Thymus (tissue), 11 donors: Measurements from ENCODE around the gene TMEM117. TPM values are rescaled to one million over a fixed set of nuclear protein-coding genes. Genes with fewer than 3 reads are reported as not detected.
"Not testable (repeated sequence)": the region's sequence is repeated elsewhere in the genome, so short reads cannot be mapped to it uniquely, and the experiment has no call there.

Source experiments
- DNase-seq, 9 donors: peaks; one replicate each; pipeline ENCODE4 v3.0.0-alpha.2; 2013; ENCODE audit warnings: low spot score in 9 of 9, low read depth in 6 of 9, missing footprints in 1 of 9
- H3K27ac ChIP-seq, 2 donors: one replicate each; pipeline ENCODE4 v1.5.1; 2013; ENCODE audit warnings: control low read depth in 1 of 2, low read depth in 1 of 2, low read length in 1 of 2, mild to moderate bottlenecking in 1 of 2, moderate library complexity in 1 of 2
- H3K27me3 ChIP-seq, 2 donors: one replicate each; pipeline ENCODE4 v1.5.1; 2013; ENCODE audit warnings: low read length in 1 of 2; ENCODE audit not compliant: control insufficient read depth in 2 of 2, insufficient read depth in 1 of 2
- H3K36me3 ChIP-seq, 2 donors: one replicate each; pipeline ENCODE4 v1.5.1; 2013; ENCODE audit warnings: low read length in 1 of 2, mild to moderate bottlenecking in 1 of 2, moderate library complexity in 1 of 2; ENCODE audit not compliant: control insufficient read depth in 2 of 2, insufficient read depth in 2 of 2
- H3K4me1 ChIP-seq, 2 donors: one replicate each; pipeline ENCODE4 v1.5.1; 2013; ENCODE audit warnings: low read length in 2 of 2; ENCODE audit not compliant: control insufficient read depth in 2 of 2, insufficient read depth in 2 of 2
- H3K4me3 ChIP-seq, 2 donors: one replicate each; pipeline ENCODE4 v1.5.1; 2013; ENCODE audit warnings: low read length in 2 of 2, control low read depth in 1 of 2, mild to moderate bottlenecking in 1 of 2
- H3K9me3 ChIP-seq, 2 donors: one replicate each; pipeline ENCODE4 v1.5.1; 2013; ENCODE audit warnings: low read length in 1 of 2, mild to moderate bottlenecking in 1 of 2; ENCODE audit not compliant: control insufficient read depth in 2 of 2, insufficient read depth in 1 of 2
- WGBS: extraction: QIAGEN DNeasy Blood & Tissue Kit; methylation state at CpG from one replicate; pipeline ENCODE4 v1.1.7; 2013; 5-methylcytosine and 5-hydroxymethylcytosine counted together
- polyA plus RNA-seq: library from polyadenylated mRNA; stranded (reverse); fragments of 200-250 nt; gene quantifications from one replicate; pipeline ENCODE4 v1.2.3, GENCODE V29; 2013
- total RNA-seq: library from RNA; stranded (reverse); fragments of 120-200 nt; gene quantifications from one replicate; pipeline ENCODE4 v1.2.4, GENCODE V29; 2013
- donor health status: healthy.

Gene TMEM117
- total and polyA plus RNA-seq, 2 donors = 3.6 to 4.5 TPM

DNA sequence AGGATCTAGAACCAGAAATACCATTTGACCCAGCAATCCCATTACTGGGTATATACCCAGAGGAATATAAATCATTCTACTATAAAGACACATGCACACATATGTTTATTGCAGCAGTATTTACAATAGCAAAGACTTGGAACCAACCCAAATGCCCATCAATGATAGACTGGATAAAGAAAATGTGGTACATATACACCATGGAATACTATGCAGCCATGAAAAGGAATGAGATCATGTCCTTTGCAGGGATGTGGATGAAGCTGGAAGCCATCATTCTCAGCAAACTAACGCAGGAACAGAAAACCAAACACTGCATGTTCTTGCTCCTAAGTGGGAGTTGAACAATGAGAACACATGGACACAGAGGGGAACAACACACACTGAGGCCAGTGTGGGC, 414.6 kb downstream of the TMEM117 start:
- not testable (repeated sequence) for DNase-seq, H3K9me3 ChIP-seq, H3K4me3 ChIP-seq, H3K27ac ChIP-seq, H3K36me3 ChIP-seq, H3K27me3 ChIP-seq, H3K4me1 ChIP-seq
- 96% methylated on average over 1 of the region's 1 CpG for WGBS

DNA sequence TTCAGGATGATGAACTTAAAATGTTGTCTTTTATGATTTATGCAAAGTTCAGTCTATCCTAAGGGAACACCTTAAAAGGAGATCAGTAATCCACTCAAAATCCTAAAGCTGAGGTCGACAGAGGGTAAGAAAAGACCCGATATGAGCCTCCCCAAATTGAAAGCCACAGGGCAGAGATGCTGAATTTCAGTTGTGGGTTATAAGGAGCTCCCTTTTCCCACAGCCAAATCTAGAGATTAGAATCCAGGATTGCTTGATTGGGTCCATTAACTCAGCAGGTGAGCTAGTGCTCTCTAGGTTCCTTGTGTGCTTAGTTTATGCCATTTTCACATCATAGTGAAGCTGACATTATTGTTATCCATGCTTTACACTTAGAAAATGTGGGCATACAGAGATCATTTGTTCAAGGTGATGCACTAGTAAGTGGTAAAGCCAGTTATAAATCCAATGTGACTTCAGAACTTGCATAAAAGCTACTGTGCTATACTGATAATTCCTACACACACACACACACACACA, 417.5 kb downstream of the TMEM117 start:
- H3K4me1 ChIP-seq = no peaks in the 10 kb centered on the region
- no peaks in the 10 kb centered on the region for H3K27me3 ChIP-seq
- DNase-seq = no peak
- H3K27ac ChIP-seq = no peak overlapping the region
- WGBS = 86% methylated on average over 2 of the region's 2 CpGs
- H3K9me3 ChIP-seq = peaks cover 0 to 2% of the 10 kb centered on the region in 2 donors
- no peak overlapping the region for H3K4me3 ChIP-seq
- H3K36me3 ChIP-seq = no peaks in the 10 kb centered on the region

DNA sequence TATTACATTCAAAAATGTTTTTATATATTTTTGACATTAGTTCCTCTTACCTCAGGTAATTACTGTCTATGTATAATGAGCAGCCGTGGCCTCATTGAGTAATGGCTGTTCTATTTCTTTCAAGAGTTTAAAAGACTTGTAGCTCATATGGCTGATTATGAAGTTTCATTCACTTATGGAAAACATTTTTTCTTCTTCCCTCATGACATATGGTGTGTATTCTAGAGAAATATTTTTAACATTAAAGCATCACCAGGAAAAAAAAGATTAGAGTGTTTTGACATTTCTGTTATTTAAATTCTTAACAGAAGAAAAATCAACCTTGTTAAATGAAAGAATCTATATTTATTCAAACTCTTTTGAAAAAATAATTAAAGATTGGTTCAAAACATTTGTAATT, 422.4 kb downstream of the TMEM117 start:
- Histone ChIP-seq H3K36me3 (no peaks in the 10 kb centered on the region), H3K4me3 (no peak overlapping the region), H3K9me3 (no peaks in the 10 kb centered on the region), H3K27ac (no peak overlapping the region), H3K27me3 (no peaks in the 10 kb centered on the region), H3K4me1 (no peaks in the 10 kb centered on the region)
- no peak for DNase-seq
- WGBS = 89% methylated on average over 1 of the region's 1 CpG

DNA sequence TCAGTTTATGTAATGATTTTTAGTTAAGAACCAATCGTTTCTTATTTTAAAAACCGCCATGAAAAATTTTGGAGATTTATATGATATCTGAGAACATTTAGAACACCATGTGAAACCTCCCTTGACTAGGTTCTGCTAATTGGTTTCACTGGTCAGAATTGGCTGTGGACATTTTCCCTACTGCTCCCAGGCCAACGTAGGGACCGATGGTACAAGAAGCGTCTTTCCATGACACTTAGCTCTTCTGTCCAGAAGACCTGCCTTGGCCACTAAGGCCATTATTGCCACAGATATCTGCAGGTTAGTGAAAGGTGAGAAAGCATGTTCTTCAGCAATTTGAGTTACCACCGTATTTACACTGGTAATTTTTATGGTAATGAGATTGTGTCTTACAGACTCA, 424.0 kb downstream of the TMEM117 start:
- H3K36me3 ChIP-seq = no peaks in the 10 kb centered on the region
- H3K27ac ChIP-seq = no peak overlapping the region
- no peak overlapping the region for H3K4me3 ChIP-seq
- no peaks in the 10 kb centered on the region for H3K27me3 ChIP-seq
- no peaks in the 10 kb centered on the region for H3K4me1 ChIP-seq
- no peaks in the 10 kb centered on the region for H3K9me3 ChIP-seq
- no peak for DNase-seq
- 99% methylated on average over 6 of the region's 6 CpGs for WGBS

DNA sequence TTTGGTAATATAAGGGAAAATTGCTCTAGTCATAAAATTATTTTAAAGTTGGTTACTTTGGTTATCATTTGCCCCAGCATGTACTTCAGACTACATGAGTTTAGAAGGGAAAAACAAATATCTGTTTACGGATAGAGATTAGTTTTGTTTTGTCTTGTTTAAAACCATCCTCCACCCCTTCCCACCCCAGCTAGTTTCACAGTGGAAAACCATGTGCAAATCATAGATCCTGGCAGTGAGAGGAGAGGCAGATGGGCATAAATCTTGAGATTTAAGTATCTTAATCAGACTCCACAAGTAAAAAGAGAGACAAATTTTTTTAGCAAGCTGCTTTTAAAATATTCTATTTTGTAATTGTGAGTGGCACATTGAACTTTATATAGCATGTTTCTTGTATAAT, 424.7 kb downstream of the TMEM117 start:
- 96% methylated on average over 1 of the region's 1 CpG for WGBS

DNA sequence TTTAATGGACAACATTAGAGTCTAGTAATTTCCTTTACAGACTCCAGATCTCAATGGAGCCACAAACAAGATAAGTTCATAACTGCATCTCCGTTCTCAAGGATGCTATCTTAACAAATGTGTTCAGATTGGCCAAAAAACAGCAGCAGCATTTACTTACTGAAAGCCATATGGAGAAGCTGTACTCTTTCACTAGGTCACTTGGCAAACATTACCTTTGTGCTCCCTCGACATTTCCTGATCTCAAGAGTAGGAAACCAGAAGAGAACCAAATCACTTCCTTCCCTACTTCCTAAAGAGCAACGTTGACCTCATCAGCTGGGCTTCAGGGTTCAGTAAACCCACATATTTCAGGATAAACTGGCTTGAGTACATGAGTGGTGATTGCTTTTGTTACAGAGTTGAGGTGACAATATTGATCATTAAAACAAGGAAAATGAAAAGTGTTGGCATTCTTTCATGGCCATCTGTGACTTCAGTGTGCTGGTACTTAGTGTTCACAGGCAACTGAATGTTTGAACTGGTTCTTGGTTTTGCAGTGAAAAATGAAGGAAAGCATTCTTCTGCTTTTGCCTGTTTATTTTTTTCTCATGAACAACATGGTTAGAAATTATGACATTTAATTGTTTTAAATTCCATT, 449.6 kb downstream of the TMEM117 start:
- 23% methylated on average over 3 of the region's 3 CpGs for WGBS
- Histone ChIP-seq H3K27me3 (no peaks in the 10 kb centered on the region), H3K4me1 (no peaks in the 10 kb centered on the region), H3K9me3 (no peaks in the 10 kb centered on the region), H3K4me3 (no peak overlapping the region), H3K36me3 (no peaks in the 10 kb centered on the region), H3K27ac (no peak overlapping the region)
- DNase-seq = no peak

More for the DNA sequence above, 424.7 kb downstream of the TMEM117 start:
- DNase-seq = no peak
- Histone ChIP-seq H3K36me3 (no peaks in the 10 kb centered on the region), H3K4me1 (no peaks in the 10 kb centered on the region), H3K27me3 (no peaks in the 10 kb centered on the region), H3K9me3 (no peaks in the 10 kb centered on the region), H3K4me3 (no peak overlapping the region), H3K27ac (no peak overlapping the region)

DNA sequence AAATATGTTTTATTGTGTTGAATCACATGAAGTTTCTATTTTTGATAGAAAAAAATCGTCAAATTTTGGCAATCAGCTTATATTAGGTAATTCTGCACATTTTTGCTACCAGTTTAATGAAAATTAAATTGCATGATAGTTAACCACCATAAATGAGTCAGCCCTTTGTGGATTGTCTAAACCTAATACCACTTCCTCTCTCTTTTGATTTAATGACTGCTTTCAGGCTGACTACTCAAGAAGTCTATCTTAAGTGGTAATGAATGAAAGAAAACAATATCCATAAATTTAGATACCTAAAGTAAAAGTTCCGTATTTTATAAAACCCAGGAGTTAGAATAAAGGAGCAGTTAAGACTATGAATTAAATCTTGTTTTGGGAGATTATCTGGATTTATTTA, 450.5 kb downstream of the TMEM117 start:
- Histone ChIP-seq H3K27ac (no peak overlapping the region), H3K36me3 (no peaks in the 10 kb centered on the region), H3K9me3 (no peaks in the 10 kb centered on the region), H3K4me3 (no peak overlapping the region), H3K27me3 (no peaks in the 10 kb centered on the region), H3K4me1 (no peaks in the 10 kb centered on the region)
- DNase-seq = no peak
- WGBS = 20% methylated on average over 2 of the region's 2 CpGs

DNA sequence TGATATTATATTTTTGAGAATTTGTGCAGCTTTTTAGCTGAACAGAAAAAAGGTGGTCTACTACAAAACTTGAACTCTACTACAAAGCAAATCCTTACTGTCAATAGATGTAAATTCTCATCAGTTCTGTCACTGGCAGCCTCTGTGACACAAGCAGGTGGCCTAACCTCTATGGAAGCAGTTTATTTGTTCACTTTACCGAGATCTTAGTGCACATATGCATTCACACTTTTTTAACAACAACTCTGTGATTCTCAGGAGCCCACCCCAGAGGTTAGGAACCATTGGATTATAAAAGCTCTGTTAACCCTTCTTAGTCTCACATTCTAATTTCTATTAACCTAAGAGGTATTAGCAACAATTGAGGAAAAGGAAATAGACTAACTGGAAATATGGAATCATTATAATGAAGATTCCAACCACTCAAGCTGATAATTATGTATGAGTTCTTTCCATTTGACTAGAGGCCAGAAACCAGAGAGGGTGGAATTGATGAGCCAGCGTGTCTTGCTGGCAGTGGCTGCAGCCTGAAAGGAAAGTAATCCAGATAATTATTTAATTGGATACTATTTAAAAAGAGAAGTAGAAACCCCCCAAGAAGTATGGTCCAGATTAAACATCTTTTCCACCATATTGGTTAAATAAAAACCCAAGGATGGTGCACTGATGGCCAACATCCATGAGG, 451.1 kb downstream of the TMEM117 start:
- whole genome bisulfite sequencing = 79% methylated on average over 2 of the region's 2 CpGs

DNA sequence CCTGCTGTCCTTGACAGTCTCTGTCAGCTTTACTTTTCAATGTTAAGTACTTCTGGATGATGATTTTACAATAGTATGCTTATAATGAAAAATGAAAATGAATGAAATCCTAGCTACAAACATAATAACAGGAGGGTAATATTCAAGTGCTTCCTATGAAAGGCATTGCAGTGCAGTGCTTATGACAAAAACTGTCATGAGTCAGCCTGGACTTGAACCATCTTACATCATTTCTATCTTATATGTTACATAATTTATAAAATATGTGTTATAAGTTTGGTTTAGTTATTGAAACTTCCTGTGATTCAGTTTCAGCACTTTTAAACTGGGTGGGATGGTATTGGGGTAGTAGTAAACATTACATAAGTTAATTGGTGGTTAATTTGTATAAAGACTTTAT, 451.7 kb downstream of the TMEM117 start:
- Histone ChIP-seq H3K4me3 (no peak overlapping the region), H3K4me1 (no peaks in the 10 kb centered on the region), H3K27ac (no peak overlapping the region), H3K9me3 (no peaks in the 10 kb centered on the region), H3K36me3 (no peaks in the 10 kb centered on the region), H3K27me3 (no peaks in the 10 kb centered on the region)
- DNase-seq = no peak

More for the DNA sequence above, 451.1 kb downstream of the TMEM117 start:
- no peak overlapping the region for H3K4me3 ChIP-seq
- no peaks in the 10 kb centered on the region for H3K36me3 ChIP-seq
- DNase-seq = no peak
- no peaks in the 10 kb centered on the region for H3K4me1 ChIP-seq
- H3K9me3 ChIP-seq = no peaks in the 10 kb centered on the region
- no peaks in the 10 kb centered on the region for H3K27me3 ChIP-seq
- H3K27ac ChIP-seq = no peak overlapping the region
